A549 (cell line): ENCODE data around the gene ELFN1. TPM values are rescaled to one million over a fixed set of nuclear protein-coding genes. Genes with fewer than 3 reads are reported as not detected.

Source experiments
- ATAC-seq, 2 experiments: fragments of 200-7000 bp in 1 of 2; fragments of >200 bp in 1 of 2; cut with Nextera tagmentation in 1 of 2; cut with Tn5 transposase in 1 of 2; 3 replicates each; pipeline versions ENCODE4 v1.8.0 to v1.9.1; 2018 to 2020; ENCODE audit warnings: mild to moderate bottlenecking in 1 of 2, moderate library complexity in 1 of 2
- CTCF ChIA-PET: fragments of 300-600 bp; sonication (Branson Sonifier 250); formaldehyde crosslinking; extraction: SDS; loops from one replicate; lab custom pipeline; 2021; ENCODE audit warnings: antibody characterized with exemption, inconsistent platforms; lab: Yijun Ruan, JAX
- POLR2A ChIA-PET: fragments of 350-600 bp; formaldehyde crosslinking; extraction: SDS; loops from one replicate; lab custom pipeline; 2021; ENCODE audit warnings: antibody characterized with exemption, inconsistent platforms; lab: Yijun Ruan, JAX
- DNase-seq, 2 experiments: peaks; one replicate each; pipeline versions ENCODE4 v3.0.0 to v3.0.0-alpha.2; 2011 to 2016; ENCODE audit warnings: low read depth in 1 of 2, low spot score in 1 of 2
- FAIRE-seq: peaks from 2 replicates; lab custom pipeline; 2011; peaks lifted over from hg19 to GRCh38; lab: Jason Lieb, UNC
- H3K27ac ChIP-seq, 2 experiments: fragments of >200 bp; sonication (Bioruptor Twin); formaldehyde crosslinking; 3 replicates each; pipeline ENCODE4 v1.5.1; 2016 to 2017
- H3K4me1 ChIP-seq: fragments of >200 bp; sonication (Bioruptor Twin); formaldehyde crosslinking; 3 replicates; pipeline ENCODE4 v1.6.1; 2016
- H3K4me2 ChIP-seq: fragments of >200 bp; sonication (Bioruptor Twin); formaldehyde crosslinking; 3 replicates; pipeline ENCODE4 v1.6.1; 2016
- H3K4me3 ChIP-seq: fragments of >200 bp; sonication (Bioruptor Twin); formaldehyde crosslinking; 3 replicates; pipeline ENCODE4 v1.5.1; 2016
- H3K9me3 ChIP-seq: fragments of >200 bp; sonication (Bioruptor Twin); formaldehyde crosslinking; 3 replicates; pipeline ENCODE4 v1.6.1; 2016
- CHD4 ChIP-seq: fragments of 200-600 bp; sonication (generic); IDR thresholded peaks from 2 replicates; pipeline ENCODE4 v1.6.1; 2016; ENCODE audit warnings: antibody characterized with exemption, mild to moderate bottlenecking, borderline replicate concordance
- FOSL2 ChIP-seq, 2 experiments: fragments of 450-650 bp in 1 of 2; fragments of >200 bp in 1 of 2; sonication (Bioruptor Twin) in 1 of 2; formaldehyde crosslinking; IDR thresholded peaks; 2 replicates each; pipeline versions ENCODE4 v1.5.0 to v1.6.1; 2016 to 2020; ENCODE audit warnings: mild to moderate bottlenecking in 1 of 2, moderate library complexity in 1 of 2
- FOXS1 ChIP-seq: fragments of 250-450 bp; sonication (Bioruptor Pico); IDR thresholded peaks from 2 replicates; pipeline ENCODE4 v1.5.0; 2020; ENCODE audit warnings: mild to moderate bottlenecking, moderate library complexity
- GATA3 ChIP-seq: IDR thresholded peaks from 2 replicates; pipeline ENCODE4 v1.6.1; 2012; ENCODE audit warnings: borderline replicate concordance
- MYC ChIP-seq: IDR thresholded peaks from 2 replicates; pipeline ENCODE4 v1.6.1; 2012; ENCODE audit warnings: mild to moderate bottlenecking, inconsistent platforms, low read length, improper control_type of control experiment, borderline replicate concordance
- NFE2L2 ChIP-seq: fragments of 150-350 bp; conservative IDR thresholded peaks from 2 replicates; pipeline ENCODE4 v1.6.1; 2014; ENCODE audit warnings: low read length
- POLR2A ChIP-seq: IDR thresholded peaks from 2 replicates; pipeline ENCODE4 v1.6.1; 2012; ENCODE audit warnings: mild to moderate bottlenecking, low read length
- RCOR1 ChIP-seq: fragments of 150-350 bp; IDR thresholded peaks from 2 replicates; pipeline ENCODE4 v1.6.1; 2014; ENCODE audit warnings: antibody characterized with exemption, low read length, low read depth
- RFX5 ChIP-seq: fragments of 450-650 bp; IDR thresholded peaks from 2 replicates; pipeline ENCODE4 v1.7.1; 2014; ENCODE audit warnings: antibody characterized with exemption, mild to moderate bottlenecking, moderate library complexity
- RNF2 ChIP-seq: fragments of 200-600 bp; sonication (generic); IDR thresholded peaks from 2 replicates; pipeline ENCODE4 v1.6.1; 2016; ENCODE audit warnings: low read depth, mild to moderate bottlenecking, antibody characterized with exemption, moderate library complexity, borderline replicate concordance
- TFCP2L1 ChIP-seq: fragments of 250-450 bp; sonication (Bioruptor Pico); IDR thresholded peaks from 2 replicates; pipeline ENCODE4 v1.5.0; 2021; ENCODE audit warnings: mild to moderate bottlenecking
- TP53 ChIP-seq: fragments of 250-450 bp; sonication (Bioruptor Pico); IDR thresholded peaks from 2 replicates; pipeline ENCODE4 v1.5.0; 2021; ENCODE audit warnings: mild to moderate bottlenecking, moderate library complexity
- ZC3H11A ChIP-seq: fragments of 450-650 bp; IDR thresholded peaks from 2 replicates; pipeline ENCODE4 v1.6.1; 2014; ENCODE audit warnings: antibody characterized with exemption, mild to moderate bottlenecking
- ZNF302 ChIP-seq: fragments of 250-450 bp; sonication (Bioruptor Pico); IDR thresholded peaks from 2 replicates; pipeline ENCODE4 v1.9.0; 2021; ENCODE audit warnings: inconsistent platforms, mild to moderate bottlenecking, moderate library complexity
- WGBS: methylation state at CpG from one replicate; pipeline ENCODE4 v1.1.6; 2017; ENCODE audit errors: missing lambda C conversion rate; 5-methylcytosine and 5-hydroxymethylcytosine counted together
- polyA plus RNA-seq, 4 experiments: library from polyadenylated mRNA; depleted of rRNA in 3 of 4; stranded (reverse); fragments of >200 nt; fragmentation: RNase III in 1 of 4; extraction: RNeasy Plus Mini Kit Qiagen cat#74134 plus additional on column Dnase treatment in 1 of 4; gene quantifications; 2 replicates in 3 of 4; 3 replicates in 1 of 4; pipeline ENCODE4 v1.2.3, GENCODE V29; 2011 to 2017
- TF ChIP-seq, protein P1 (sequence below): IDR thresholded peaks from 2 replicates; pipeline ENCODE4 v1.6.1; 2012
- TF ChIP-seq, protein P2 (sequence below): fragments of 450-650 bp; IDR thresholded peaks from 2 replicates; pipeline ENCODE4 v1.6.1; 2014; ENCODE audit warnings: antibody characterized with exemption
- TF ChIP-seq, protein P3 (sequence below): fragments of 200-600 bp; sonication (generic); IDR thresholded peaks from 2 replicates; pipeline ENCODE4 v1.6.1; 2016; ENCODE audit warnings: antibody characterized with exemption, mild to moderate bottlenecking, moderate library complexity
- TF ChIP-seq, protein P4 (sequence below): fragments of >200 bp; sonication (Bioruptor Twin); formaldehyde crosslinking; IDR thresholded peaks from 2 replicates; pipeline ENCODE4 v1.6.1; 2016
- TF ChIP-seq, protein P5 (sequence below): fragments of >200 bp; sonication (Bioruptor Twin); formaldehyde crosslinking; IDR thresholded peaks from 3 replicates; pipeline ENCODE4 v1.5.1; 2016
- TF ChIP-seq, protein P6 (sequence below): fragments of 250-450 bp; sonication (Bioruptor Pico); IDR thresholded peaks from 2 replicates; pipeline ENCODE4 v1.5.0; 2021; ENCODE audit warnings: mild to moderate bottlenecking, moderate library complexity, borderline replicate concordance
- TF ChIP-seq, protein P7 (sequence below): IDR thresholded peaks from 2 replicates; pipeline ENCODE4 v1.6.1; 2012

The ELFN1 gene
- polyA plus RNA-seq, 2 of the 4 experiments (the other 2 are of a cell fraction), result 0.08 to 0.10 TPM

DNA sequence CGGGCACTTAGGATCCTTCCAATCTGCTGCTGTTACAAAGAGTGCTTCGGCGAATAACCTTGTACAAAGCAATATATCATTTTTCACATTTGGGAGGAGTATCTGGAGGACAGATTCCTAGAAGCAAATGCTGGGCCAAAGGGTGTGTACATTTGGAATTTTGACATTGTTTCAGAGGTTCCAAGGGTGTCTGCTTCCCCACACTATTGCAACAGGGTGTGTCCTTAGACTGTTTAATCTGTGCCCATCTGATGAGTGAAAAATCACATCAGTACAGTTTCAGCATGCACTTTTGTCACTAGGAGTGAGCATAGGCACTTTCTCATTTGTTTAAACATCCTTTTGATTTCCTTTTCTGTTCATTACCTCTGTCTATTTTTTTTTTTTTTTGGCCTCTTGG is 8.6 kb upstream of the ELFN1 start:
- 68% methylated on average over 3 of the region's 3 CpGs for WGBS
- Histone ChIP-seq H3K9me3 (no peaks in the 10 kb centered on the region), H3K27ac (no peak overlapping the region), H3K4me2 (no peak overlapping the region), H3K4me3 (no peak overlapping the region), H3K4me1 (peaks cover 16% of the 10 kb centered on the region)
- ATAC-seq (no peak), FAIRE-seq (no peak), DNase-seq (no peak)
- POLR2A ChIA-PET, result interaction anchor here (0.7 kb wide), 1 partner anchor 46 kb away, joined by 5 read pairs; no protein-coding TSS in a partner anchor
- CTCF ChIA-PET, result interaction anchor here (1.6 kb wide), 1 partner anchor 12 kb away, joined by 5 read pairs; no protein-coding TSS in a partner anchor
- TF ChIP-seq POLR2A, result no peak
- TF ChIP-seq RCOR1, result no peak
- TF ChIP-seq TP53 (CRISPR knock-in tag), result no peak
- TF ChIP-seq, protein P1, sequence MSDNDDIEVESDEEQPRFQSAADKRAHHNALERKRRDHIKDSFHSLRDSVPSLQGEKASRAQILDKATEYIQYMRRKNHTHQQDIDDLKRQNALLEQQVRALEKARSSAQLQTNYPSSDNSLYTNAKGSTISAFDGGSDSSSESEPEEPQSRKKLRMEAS, result no peak
- TF ChIP-seq GATA3, result no peak

DNA sequence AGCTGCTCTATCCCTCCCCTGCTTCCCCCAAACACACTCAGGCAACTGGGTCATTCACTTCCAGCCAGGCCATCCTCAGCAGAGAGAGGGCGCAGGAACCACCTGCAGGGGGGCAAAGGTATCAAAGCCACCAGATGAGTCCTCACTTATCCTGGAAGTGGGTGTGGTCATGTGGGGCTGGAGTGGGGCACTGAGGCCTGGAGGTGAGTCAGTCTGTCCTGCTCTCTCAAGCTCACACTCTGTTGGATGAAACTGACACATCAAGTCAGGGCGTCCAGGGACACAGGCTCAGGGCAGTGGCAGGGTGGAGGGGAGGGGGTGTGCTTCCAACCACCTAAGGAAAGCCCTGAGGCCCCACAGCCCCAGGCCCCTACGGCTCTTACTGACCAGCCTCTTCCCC is 8.0 kb upstream of the ELFN1 start:
- CTCF ChIA-PET, result interaction anchor here (1.1 to 1.9 kb wide), 5 partner anchors 12 to 97 kb away, joined by 3 to 7 read pairs (median 5); no protein-coding TSS in a partner anchor
- POLR2A ChIA-PET, result interaction anchor here (0.7 kb wide), 1 partner anchor 47 kb away, joined by 5 read pairs; no protein-coding TSS in a partner anchor
- H3K9me3 ChIP-seq, result no peaks in the 10 kb centered on the region
- no peak overlapping the region for H3K4me3 ChIP-seq
- FAIRE-seq, result no peak
- peaks cover 22% of the 10 kb centered on the region for H3K4me1 ChIP-seq
- H3K27ac ChIP-seq, result no peak overlapping the region
- 45% methylated on average over 3 of the region's 3 CpGs for WGBS
- H3K4me2 ChIP-seq, result no peak overlapping the region
- TF ChIP-seq, protein P2, sequence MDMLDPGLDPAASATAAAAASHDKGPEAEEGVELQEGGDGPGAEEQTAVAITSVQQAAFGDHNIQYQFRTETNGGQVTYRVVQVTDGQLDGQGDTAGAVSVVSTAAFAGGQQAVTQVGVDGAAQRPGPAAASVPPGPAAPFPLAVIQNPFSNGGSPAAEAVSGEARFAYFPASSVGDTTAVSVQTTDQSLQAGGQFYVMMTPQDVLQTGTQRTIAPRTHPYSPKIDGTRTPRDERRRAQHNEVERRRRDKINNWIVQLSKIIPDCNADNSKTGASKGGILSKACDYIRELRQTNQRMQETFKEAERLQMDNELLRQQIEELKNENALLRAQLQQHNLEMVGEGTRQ, result no peak
- no peak for TF ChIP-seq CHD4
- no peak for TF ChIP-seq RFX5
- TF ChIP-seq ZC3H11A, result no peak
- TF ChIP-seq, protein P3, sequence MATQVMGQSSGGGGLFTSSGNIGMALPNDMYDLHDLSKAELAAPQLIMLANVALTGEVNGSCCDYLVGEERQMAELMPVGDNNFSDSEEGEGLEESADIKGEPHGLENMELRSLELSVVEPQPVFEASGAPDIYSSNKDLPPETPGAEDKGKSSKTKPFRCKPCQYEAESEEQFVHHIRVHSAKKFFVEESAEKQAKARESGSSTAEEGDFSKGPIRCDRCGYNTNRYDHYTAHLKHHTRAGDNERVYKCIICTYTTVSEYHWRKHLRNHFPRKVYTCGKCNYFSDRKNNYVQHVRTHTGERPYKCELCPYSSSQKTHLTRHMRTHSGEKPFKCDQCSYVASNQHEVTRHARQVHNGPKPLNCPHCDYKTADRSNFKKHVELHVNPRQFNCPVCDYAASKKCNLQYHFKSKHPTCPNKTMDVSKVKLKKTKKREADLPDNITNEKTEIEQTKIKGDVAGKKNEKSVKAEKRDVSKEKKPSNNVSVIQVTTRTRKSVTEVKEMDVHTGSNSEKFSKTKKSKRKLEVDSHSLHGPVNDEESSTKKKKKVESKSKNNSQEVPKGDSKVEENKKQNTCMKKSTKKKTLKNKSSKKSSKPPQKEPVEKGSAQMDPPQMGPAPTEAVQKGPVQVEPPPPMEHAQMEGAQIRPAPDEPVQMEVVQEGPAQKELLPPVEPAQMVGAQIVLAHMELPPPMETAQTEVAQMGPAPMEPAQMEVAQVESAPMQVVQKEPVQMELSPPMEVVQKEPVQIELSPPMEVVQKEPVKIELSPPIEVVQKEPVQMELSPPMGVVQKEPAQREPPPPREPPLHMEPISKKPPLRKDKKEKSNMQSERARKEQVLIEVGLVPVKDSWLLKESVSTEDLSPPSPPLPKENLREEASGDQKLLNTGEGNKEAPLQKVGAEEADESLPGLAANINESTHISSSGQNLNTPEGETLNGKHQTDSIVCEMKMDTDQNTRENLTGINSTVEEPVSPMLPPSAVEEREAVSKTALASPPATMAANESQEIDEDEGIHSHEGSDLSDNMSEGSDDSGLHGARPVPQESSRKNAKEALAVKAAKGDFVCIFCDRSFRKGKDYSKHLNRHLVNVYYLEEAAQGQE, result no peak
- no peak for TF ChIP-seq NFE2L2
- TF ChIP-seq RNF2, result no peak
- TF ChIP-seq TFCP2L1 (CRISPR knock-in tag), result no peak
- TF ChIP-seq, protein P4, sequence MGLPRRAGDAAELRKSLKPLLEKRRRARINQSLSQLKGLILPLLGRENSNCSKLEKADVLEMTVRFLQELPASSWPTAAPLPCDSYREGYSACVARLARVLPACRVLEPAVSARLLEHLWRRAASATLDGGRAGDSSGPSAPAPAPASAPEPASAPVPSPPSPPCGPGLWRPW, result no peak
- TF ChIP-seq, protein P5, sequence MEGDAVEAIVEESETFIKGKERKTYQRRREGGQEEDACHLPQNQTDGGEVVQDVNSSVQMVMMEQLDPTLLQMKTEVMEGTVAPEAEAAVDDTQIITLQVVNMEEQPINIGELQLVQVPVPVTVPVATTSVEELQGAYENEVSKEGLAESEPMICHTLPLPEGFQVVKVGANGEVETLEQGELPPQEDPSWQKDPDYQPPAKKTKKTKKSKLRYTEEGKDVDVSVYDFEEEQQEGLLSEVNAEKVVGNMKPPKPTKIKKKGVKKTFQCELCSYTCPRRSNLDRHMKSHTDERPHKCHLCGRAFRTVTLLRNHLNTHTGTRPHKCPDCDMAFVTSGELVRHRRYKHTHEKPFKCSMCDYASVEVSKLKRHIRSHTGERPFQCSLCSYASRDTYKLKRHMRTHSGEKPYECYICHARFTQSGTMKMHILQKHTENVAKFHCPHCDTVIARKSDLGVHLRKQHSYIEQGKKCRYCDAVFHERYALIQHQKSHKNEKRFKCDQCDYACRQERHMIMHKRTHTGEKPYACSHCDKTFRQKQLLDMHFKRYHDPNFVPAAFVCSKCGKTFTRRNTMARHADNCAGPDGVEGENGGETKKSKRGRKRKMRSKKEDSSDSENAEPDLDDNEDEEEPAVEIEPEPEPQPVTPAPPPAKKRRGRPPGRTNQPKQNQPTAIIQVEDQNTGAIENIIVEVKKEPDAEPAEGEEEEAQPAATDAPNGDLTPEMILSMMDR, result no peak
- no peak for TF ChIP-seq FOXS1 (CRISPR knock-in tag)
- TF ChIP-seq ZNF302 (CRISPR knock-in tag), result no peak
- no peak for TF ChIP-seq MYC
- TF ChIP-seq, protein P6, sequence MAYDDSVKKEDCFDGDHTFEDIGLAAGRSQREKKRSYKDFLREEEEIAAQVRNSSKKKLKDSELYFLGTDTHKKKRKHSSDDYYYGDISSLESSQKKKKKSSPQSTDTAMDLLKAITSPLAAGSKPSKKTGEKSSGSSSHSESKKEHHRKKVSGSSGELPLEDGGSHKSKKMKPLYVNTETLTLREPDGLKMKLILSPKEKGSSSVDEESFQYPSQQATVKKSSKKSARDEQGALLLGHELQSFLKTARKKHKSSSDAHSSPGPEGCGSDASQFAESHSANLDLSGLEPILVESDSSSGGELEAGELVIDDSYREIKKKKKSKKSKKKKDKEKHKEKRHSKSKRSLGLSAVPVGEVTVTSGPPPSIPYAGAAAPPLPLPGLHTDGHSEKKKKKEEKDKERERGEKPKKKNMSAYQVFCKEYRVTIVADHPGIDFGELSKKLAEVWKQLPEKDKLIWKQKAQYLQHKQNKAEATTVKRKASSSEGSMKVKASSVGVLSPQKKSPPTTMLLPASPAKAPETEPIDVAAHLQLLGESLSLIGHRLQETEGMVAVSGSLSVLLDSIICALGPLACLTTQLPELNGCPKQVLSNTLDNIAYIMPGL, result no peak
- TF ChIP-seq, protein P7, sequence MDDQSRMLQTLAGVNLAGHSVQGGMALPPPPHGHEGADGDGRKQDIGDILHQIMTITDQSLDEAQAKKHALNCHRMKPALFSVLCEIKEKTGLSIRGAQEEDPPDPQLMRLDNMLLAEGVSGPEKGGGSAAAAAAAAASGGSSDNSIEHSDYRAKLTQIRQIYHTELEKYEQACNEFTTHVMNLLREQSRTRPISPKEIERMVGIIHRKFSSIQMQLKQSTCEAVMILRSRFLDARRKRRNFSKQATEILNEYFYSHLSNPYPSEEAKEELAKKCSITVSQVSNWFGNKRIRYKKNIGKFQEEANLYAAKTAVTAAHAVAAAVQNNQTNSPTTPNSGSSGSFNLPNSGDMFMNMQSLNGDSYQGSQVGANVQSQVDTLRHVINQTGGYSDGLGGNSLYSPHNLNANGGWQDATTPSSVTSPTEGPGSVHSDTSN, result no peak
- TF ChIP-seq FOSL2 (IDR thresholded peaks at IDR 0.05), result no peak
- TF ChIP-seq FOSL2 (CRISPR knock-in tag; IDR thresholded peaks at IDR 0.05), result no peak
- no peak for TF ChIP-seq RCOR1
- no peak for DNase-seq
- ATAC-seq, result no peak
